Ovary (tissue), 9 donors: ENCODE data around the gene PTX3. TPM values are rescaled to one million over a fixed set of nuclear protein-coding genes. Genes with fewer than 3 reads are reported as not detected.

ENCODE experiments used
- DNase-seq, 5 donors: peaks; one replicate each; pipeline ENCODE4 v3.0.0-alpha.2; 2019 to 2020
- H3K27ac ChIP-seq, 2 donors: fragments of 200-600 bp; one replicate each; pipeline versions ENCODE4 v1.5.1 to v1.8.0; 2019 to 2022
- H3K27me3 ChIP-seq: fragments of 200-600 bp; one replicate; pipeline ENCODE4 v1.8.0; 2022
- H3K36me3 ChIP-seq: fragments of 200-600 bp; sonication (generic); one replicate; pipeline ENCODE4 v1.5.1; 2019
- H3K4me1 ChIP-seq: one replicate; pipeline ENCODE4 v1.8.1; 2013; ENCODE audit warnings: mild to moderate bottlenecking, moderate library complexity; ENCODE audit not compliant: insufficient read depth
- H3K4me3 ChIP-seq: fragments of 200-600 bp; sonication (generic); one replicate; pipeline ENCODE4 v1.5.1; 2017
- H3K9me3 ChIP-seq, 2 donors: fragments of 200-600 bp in 1 of 2; sonication (generic) in 1 of 2; one replicate each; pipeline versions ENCODE4 v1.5.1 to v1.8.1; 2013 to 2019; ENCODE audit warnings: mild to moderate bottlenecking in 1 of 2, moderate library complexity in 1 of 2
- EP300 ChIP-seq: sonication (generic); formaldehyde crosslinking; IDR thresholded peaks from one replicate; pipeline ENCODE4 v1.6.1; 2017; ENCODE audit warnings: antibody characterized with exemption
- POLR2A ChIP-seq: fragments of 450-650 bp; IDR thresholded peaks from one replicate; pipeline ENCODE4 v1.6.1; 2017; ENCODE audit warnings: antibody characterized with exemption, mild to moderate bottlenecking, moderate library complexity
- WGBS, 3 donors: extraction: QIAGEN DNeasy Blood & Tissue Kit in 1 of 3; methylation state at CpG; one replicate each; pipeline versions ENCODE4 v1.1.5 to v1.1.7; 2013 to 2017; 5-methylcytosine and 5-hydroxymethylcytosine counted together
- intact Hi-C, 4 donors: fragments of 100-400 bp; cut with DNase I; formaldehyde crosslinking; loops; one replicate each; pipeline versions ENCODE4 v1.11.0 to v1.15.1; 2022 to 2023
- polyA plus RNA-seq, 2 donors: library from polyadenylated mRNA; stranded (reverse); fragments of 200-250 nt in 1 of 2; fragments of 350-450 nt in 1 of 2; fragmentation: Illumina TruSeq in 1 of 2; extraction: RNeasy Lipid Tissue Mini Kit (QIAGEN cat#74804) in 1 of 2; gene quantifications; one replicate each; pipeline ENCODE4 v1.2.3, GENCODE V29; 2013 to 2014
- total RNA-seq, 7 donors: library from RNA; depleted of rRNA in 2 of 7; stranded (reverse); fragments of >200 nt in 2 of 7; fragmentation: NEBNext Ultra II Directional in 3 of 7; extraction: Animal tissue kit (Norgen Biotek cat#: 25700) in 3 of 7; gene quantifications; one replicate each; pipeline versions ENCODE4 v1.1.0 to v1.2.4, GENCODE V29; 2016 to 2023
- TF ChIP-seq, protein P1 (sequence below), 3 donors: fragments of 450-650 bp in 2 of 3; fragments of 200-600 bp in 1 of 3; IDR thresholded peaks; one replicate each; pipeline versions ENCODE4 v1.5.1 to v1.8.0; 2016 to 2022; ENCODE audit warnings: antibody characterized with exemption in 3 of 3, mild to moderate bottlenecking in 1 of 3
- donor health status: DM: no; HTN: no; CAD: no; lungs with moderate emphysema.
- donor health status: DM: no; HTN: no; CAD: no.
- donor health status: Bipolar disorder and iron deficiency.
- donor health status: DM: yes; HTN: yes; CAD: no.
- donor health status: DM: no; HTN: no; CAD: no.
- donor health status: DM: yes; HTN: yes; CAD: no.

PTX3 gene
- total and polyA plus RNA-seq, 9 donors = 0.61 to 3.0 (median 1.7) TPM; not detected in 1

DNA sequence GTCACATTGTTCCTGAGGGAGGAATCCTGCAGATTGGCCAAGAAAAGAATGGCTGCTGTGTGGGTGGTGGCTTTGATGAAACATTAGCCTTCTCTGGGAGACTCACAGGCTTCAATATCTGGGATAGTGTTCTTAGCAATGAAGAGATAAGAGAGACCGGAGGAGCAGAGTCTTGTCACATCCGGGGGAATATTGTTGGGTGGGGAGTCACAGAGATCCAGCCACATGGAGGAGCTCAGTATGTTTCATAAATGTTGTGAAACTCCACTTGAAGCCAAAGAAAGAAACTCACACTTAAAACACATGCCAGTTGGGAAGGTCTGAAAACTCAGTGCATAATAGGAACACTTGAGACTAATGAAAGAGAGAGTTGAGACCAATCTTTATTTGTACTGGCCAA, 6.1 kb downstream of the PTX3 start:
- Histone ChIP-seq H3K27ac (no peak overlapping the region), H3K4me1 (peaks cover 2% of the 10 kb centered on the region), H3K4me3 (no peak overlapping the region), H3K27me3 (no peaks in the 10 kb centered on the region), H3K36me3 (no peaks in the 10 kb centered on the region), H3K9me3 (no peaks in the 10 kb centered on the region)
- DNase-seq = no peak
- intact Hi-C loops = no loop called here
- 48 to 57% (median 54%) methylated on average over 2 of the region's 2 CpGs for WGBS, 3 donors
- TF ChIP-seq POLR2A = no peak
- TF ChIP-seq, protein P1, sequence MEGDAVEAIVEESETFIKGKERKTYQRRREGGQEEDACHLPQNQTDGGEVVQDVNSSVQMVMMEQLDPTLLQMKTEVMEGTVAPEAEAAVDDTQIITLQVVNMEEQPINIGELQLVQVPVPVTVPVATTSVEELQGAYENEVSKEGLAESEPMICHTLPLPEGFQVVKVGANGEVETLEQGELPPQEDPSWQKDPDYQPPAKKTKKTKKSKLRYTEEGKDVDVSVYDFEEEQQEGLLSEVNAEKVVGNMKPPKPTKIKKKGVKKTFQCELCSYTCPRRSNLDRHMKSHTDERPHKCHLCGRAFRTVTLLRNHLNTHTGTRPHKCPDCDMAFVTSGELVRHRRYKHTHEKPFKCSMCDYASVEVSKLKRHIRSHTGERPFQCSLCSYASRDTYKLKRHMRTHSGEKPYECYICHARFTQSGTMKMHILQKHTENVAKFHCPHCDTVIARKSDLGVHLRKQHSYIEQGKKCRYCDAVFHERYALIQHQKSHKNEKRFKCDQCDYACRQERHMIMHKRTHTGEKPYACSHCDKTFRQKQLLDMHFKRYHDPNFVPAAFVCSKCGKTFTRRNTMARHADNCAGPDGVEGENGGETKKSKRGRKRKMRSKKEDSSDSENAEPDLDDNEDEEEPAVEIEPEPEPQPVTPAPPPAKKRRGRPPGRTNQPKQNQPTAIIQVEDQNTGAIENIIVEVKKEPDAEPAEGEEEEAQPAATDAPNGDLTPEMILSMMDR (IDR thresholded peaks at IDR 0.05) = no peak
- no peak for TF ChIP-seq EP300

DNA sequence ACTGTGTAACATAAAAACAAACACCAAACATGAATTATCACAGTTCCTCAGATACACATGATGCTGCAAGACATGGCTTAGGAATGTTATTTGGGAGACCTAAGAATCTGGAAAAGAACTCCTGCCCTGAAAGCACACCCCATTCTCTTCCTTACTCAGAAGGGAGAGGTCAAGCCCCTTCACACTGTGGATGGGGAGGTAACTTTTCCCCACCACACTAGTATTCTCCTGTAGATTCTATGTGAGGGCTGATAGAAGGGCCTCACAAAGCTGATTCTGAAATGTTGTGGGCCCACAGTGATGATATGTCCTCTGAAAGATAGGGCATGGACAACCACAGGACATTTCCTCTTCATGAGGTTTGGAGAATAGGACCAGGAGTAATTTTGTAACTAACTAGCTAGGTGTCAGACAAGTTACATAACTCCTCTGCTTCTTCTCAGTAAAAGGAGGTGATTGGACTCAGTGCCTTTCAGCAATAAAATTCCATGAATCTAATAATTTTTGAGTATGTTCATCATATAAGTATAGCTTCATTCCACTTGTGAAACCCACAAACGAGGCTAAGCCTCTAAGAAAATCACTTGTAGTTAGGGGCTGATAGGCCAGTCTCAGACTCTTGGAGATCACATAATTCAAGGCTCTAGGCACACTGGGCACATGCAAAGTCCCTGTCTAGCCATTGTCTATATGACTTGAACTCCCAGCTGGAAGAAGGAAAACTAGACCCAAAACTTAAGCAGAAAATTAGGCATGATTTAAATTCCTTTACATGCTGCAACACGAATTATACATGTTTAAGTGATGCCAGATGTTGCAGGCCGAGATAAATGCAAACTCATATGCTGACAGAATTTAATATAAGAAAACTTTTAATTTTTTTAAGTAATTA, 7.5 kb downstream of the PTX3 start:
- intact Hi-C loops = no loop called here
- no peaks in the 10 kb centered on the region for H3K4me1 ChIP-seq
- DNase-seq = no peak

DNA sequence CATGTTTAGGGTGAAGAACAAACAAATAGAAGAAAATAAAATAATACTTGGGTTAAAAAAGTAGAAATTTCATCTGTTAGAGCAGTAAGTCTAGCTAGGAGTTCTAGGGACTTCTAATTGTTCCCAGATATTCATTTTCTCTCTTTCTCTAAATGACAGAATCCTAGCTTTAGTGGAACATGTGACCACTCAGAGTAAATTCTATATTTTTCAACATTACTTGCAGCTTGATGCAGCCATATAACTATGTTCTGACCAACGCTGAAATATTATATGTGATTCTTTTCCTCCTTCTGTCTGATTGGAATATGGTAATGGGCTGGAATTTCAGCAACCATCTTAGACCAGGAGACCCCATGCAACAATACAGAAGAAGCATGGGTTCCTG, 8.1 kb downstream of the PTX3 start:
- Histone ChIP-seq H3K27ac (no peak overlapping the region), H3K36me3 (no peaks in the 10 kb centered on the region), H3K4me3 (no peak overlapping the region), H3K9me3 (no peaks in the 10 kb centered on the region), H3K4me1 (no peaks in the 10 kb centered on the region), H3K27me3 (no peaks in the 10 kb centered on the region)
- intact Hi-C loops = no loop called here
- DNase-seq = no peak
- WGBS, 3 donors = 90 to 93% (median 91%) methylated on average over 1 of the region's 1 CpG
- TF ChIP-seq EP300 = no peak
- TF ChIP-seq POLR2A = no peak
- TF ChIP-seq, protein P1 (IDR thresholded peaks at IDR 0.05) = no peak

More for the DNA sequence above, 7.5 kb downstream of the PTX3 start:
- Histone ChIP-seq H3K36me3 (no peaks in the 10 kb centered on the region), H3K27me3 (no peaks in the 10 kb centered on the region), H3K9me3 (no peaks in the 10 kb centered on the region), H3K27ac (no peak overlapping the region), H3K4me3 (no peak overlapping the region)
- 61 to 64% (median 63%) methylated on average over 3 of the region's 3 CpGs for WGBS, 3 donors
- TF ChIP-seq EP300 (no peak), POLR2A (no peak)
- TF ChIP-seq, protein P1 (IDR thresholded peaks at IDR 0.05) = no peak

DNA sequence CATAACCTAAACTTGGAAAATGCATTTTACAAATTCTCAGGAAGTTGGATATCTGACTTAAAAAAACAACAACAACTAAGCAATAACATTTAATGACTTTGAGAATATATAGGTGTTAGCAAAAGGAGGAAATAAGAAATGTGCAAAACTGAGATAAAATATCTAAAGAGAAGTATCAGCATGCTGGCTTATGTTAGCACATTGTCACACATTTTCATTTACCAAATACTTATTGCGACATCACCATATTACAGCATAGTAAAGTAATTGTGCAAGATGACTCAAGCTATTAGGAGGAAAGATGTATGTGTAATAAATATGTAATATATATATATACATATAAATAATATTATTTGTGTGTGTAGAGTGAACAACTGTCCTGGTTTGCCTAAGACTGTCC, 9.2 kb downstream of the PTX3 start:
- WGBS, 3 donors = 87 to 99% (median 94%) methylated on average over 1 of the region's 1 CpG
- intact Hi-C loops = no loop called here
- Histone ChIP-seq H3K4me3 (no peak overlapping the region), H3K27ac (no peak overlapping the region), H3K4me1 (no peaks in the 10 kb centered on the region), H3K27me3 (no peaks in the 10 kb centered on the region), H3K36me3 (no peaks in the 10 kb centered on the region), H3K9me3 (no peaks in the 10 kb centered on the region)
- no peak for DNase-seq
- TF ChIP-seq POLR2A = no peak
- TF ChIP-seq EP300 = no peak
